Stimulated activated CD8-positive, alpha-beta memory T cell treated with anti-CD3 and anti-CD28 coated beads, Interleukin-12 subunit alpha, Interleukin-12 subunit beta, amount 100 ng/mL, for 1 hour (primary cell): ENCODE measurements around the gene ATXN1L.
A peak's percentile ranks its signal among the peaks of the same experiment; 100 is the strongest.
"Not testable (repeated sequence)": the region's sequence is repeated elsewhere in the genome, so short reads cannot be mapped to it uniquely, and the experiment has no call there.

Source experiments
- DNase-seq: peaks from one replicate; pipeline ENCODE4 v3.0.0-alpha.2; 2020; ENCODE audit warnings: low read depth

The ATXN1L gene

GRCh38 chr16:71845639-71846430, at the start of gene ATXN1L:
Gene ATXN1L (plus strand): TSS chr16:71845976. CDS start chr16:71849741, 3,765 bp downstream.
- DNase-seq, result peak; percentile 86

- no peak for DNase-seq
These were observed 49.2 kb upstream of the ATXN1L start for GRCh38 chr16:71796501-71797097.

GRCh38 chr16:71803305-71803690, 42.5 kb upstream of the ATXN1L start:
- no peak for DNase-seq

- DNase-seq, result no peak
These were observed 37.7 kb upstream of the ATXN1L start for GRCh38 chr16:71807905-71808592.

- peak; percentile 85 for DNase-seq
These were observed 37.0 kb upstream of the ATXN1L start, which contains the start of gene AP1G1 for GRCh38 chr16:71808593-71809459. Gene AP1G1 (minus strand): TSS chr16:71808834. CDS start chr16:71789479, 19,355 bp downstream.

GRCh38 chr16:71810155-71810530, 35.6 kb upstream of the ATXN1L start:
- DNase-seq, result not testable (repeated sequence)

GRCh38 chr16:71811261-71811803, 34.4 kb upstream of the ATXN1L start:
- no peak for DNase-seq

GRCh38 chr16:71817155-71817500, 28.6 kb upstream of the ATXN1L start:
- DNase-seq, result not testable (repeated sequence)

- no peak for DNase-seq
These were observed 19.2 kb upstream of the ATXN1L start for GRCh38 chr16:71826533-71827017.

GRCh38 chr16:71830359-71830758, 15.4 kb upstream of the ATXN1L start:
- no peak for DNase-seq

GRCh38 chr16:71831698-71832097, 14.1 kb upstream of the ATXN1L start:
- DNase-seq, result not testable (repeated sequence)

GRCh38 chr16:71832112-71832511, 13.7 kb upstream of the ATXN1L start:
- DNase-seq, result not testable (repeated sequence)

- no peak for DNase-seq
These were observed 11.5 kb upstream of the ATXN1L start for GRCh38 chr16:71834291-71834690.

GRCh38 chr16:71837150-71837549, 8.6 kb upstream of the ATXN1L start:
- DNase-seq, result no peak

- no peak for DNase-seq
These were observed 5.7 kb upstream of the ATXN1L start for GRCh38 chr16:71840052-71840451.

- no peak for DNase-seq
These were observed 2.2 kb upstream of the ATXN1L start for GRCh38 chr16:71843572-71843971.

GRCh38 chr16:71846431-71846830, 655 bp downstream of the ATXN1L start:
- DNase-seq, result no peak

GRCh38 chr16:71847096-71847495, 1.3 kb downstream of the ATXN1L start:
- DNase-seq, result no peak

GRCh38 chr16:71848622-71849021, 2.8 kb downstream of the ATXN1L start:
- DNase-seq, result no peak

- DNase-seq, result no peak
These were observed 6.0 kb downstream of the ATXN1L start for GRCh38 chr16:71851746-71852145.

GRCh38 chr16:71852158-71852557, 6.4 kb downstream of the ATXN1L start:
- no peak for DNase-seq

- no peak for DNase-seq
These were observed 6.8 kb downstream of the ATXN1L start for GRCh38 chr16:71852561-71852960.
